GM19324 (cell line): ENCODE results near the gene PHF21A.
"Not testable (repeated sequence)": the region's sequence is repeated elsewhere in the genome, so short reads cannot be mapped to it uniquely, and the experiment has no call there.

Experiments
- ATAC-seq: cut with Tn5 transposase; IDR thresholded peaks from one replicate; pipeline ENCODE4 v1.9.1; 2021; ENCODE audit warnings: mild to moderate bottlenecking, moderate library complexity; ENCODE audit not compliant: unreplicated experiment, low FRiP score

The PHF21A gene

DNA sequence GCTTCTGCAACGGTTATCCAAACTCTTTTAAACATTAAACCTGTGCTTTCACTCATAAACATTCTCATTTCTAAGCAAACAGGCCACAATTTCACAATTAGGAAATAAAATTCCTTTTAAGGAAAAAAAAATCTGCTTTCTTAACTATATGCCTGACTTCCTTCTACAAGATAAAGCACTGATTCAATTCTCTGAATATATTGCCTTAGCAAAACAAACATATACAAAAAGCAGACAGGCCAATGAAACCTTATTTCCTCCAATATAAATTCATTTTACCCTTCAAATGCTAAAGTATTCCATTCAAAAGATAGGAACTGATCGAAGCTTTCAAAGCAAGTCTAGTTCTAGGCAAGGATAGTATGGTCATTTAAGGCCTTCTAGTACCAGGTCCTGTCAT is 76.7 kb downstream of the PHF21A start:
- no peak for ATAC-seq

DNA sequence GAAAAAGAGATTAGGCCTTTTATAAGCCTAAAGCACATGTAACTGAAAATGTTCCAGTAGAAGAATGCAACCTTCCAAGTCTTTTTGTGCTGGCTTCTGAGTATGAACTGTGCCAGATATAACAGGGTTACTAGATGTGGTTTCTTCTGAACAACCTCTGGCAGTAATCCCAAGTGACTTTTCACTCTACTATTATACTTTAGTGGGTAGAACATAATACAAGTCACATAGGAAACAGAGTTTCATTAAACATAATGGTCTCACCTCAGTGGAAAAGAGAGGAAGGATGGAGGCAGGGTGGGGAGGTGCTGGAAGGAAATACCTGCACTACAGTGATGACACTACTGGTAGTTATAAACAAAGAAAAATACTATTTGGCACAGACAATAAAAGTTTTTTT is 81.3 kb downstream of the PHF21A start:
- no peak for ATAC-seq

GRCh38 chr11:46038529-46038928 is 82.7 kb downstream of the PHF21A start:
- no peak for ATAC-seq

DNA sequence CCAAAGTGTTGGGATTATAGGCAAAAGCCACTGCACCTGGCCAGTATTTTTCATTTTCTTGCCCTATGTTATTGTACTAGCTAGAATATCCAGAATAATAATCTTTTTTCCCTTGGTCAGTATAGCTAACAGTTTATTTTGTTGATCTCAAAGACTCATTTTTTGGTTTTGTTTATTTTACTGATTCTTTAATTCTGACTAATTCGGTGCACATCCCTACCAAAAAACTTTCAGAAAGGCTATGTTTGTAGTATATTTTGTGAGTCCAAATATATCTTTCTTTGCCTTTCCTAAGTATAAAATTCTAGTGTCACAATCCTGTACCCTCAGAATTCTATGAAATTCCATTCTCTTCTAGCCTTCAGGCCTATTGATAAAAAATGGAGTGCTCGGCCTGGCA is 84.3 kb downstream of the PHF21A start:
- ATAC-seq, result no peak

- no peak for ATAC-seq
Measured at GRCh38 chr11:46036009-46036408, 85.2 kb downstream of the PHF21A start.

DNA sequence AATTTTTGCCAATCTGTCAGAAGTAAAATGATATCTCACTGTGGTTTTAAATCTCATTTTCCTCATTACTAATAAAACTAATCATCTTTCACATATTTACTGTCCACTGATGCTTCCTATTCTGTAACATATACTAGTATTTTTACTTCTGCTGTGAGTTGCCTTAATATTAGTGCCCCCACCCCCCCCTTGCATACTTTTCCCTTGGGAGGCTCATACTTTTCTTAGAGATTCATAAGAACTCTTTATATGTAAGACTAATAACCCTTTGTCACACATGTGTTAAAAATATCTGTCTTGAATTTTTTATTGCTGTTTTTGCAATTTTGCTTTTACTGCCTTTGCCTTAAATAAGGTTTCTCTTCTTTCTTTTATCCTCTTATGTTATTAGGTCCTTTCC is 87.2 kb downstream of the PHF21A start:
- no peak for ATAC-seq

DNA sequence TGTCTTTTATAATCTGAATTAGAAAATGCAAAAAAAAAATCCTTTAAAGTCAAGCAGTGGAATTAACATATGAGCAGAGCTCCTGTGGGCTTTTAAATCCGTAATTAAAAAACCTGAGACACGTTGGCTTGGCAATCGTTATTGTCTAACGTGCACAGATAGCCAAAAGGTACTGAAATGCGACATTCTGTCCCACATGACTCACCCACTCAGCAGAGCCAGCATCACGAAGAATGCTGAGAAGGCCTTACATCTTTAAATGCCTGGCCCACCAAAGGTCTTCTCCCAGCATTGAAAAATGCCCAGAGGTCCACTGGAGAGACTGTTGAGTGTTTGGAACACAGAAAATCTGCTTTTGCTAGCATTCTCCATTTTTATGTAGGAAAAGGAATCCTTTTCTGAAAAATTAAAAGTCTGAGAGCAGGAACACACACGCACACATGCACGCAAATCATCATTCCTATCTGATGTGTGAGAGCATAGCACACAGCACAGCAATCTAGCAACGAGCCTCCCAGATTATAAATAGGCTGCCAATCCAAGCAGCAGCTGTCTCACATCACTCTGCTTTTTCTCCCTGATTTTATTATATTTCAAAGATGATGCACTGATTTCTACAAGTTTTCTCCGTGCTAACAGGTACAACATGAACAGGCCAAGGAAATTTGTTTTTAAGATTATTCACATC is 94.5 kb downstream of the PHF21A start:
- ATAC-seq, result no peak

- no peak for ATAC-seq
Measured at GRCh38 chr11:46020084-46020599, 101.1 kb downstream of the PHF21A start.

DNA sequence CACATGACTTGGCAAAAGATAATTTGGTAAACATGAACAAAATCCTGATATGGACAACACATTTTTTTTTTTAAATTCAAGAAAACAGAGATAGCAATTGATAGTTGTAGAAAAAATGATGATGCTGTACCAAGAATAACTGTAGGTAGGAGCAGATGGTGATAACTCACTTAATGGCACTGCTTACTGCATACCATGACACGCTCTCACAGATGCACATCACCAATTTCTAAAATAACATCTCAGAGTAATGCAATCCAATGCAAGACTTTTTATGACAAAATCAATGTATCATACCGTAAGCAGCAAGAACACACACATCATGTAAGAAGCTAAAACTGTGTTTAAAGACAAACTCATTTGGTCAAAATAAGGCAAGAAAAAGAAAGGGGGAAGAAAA is 102.6 kb downstream of the PHF21A start:
- ATAC-seq, result no peak

DNA sequence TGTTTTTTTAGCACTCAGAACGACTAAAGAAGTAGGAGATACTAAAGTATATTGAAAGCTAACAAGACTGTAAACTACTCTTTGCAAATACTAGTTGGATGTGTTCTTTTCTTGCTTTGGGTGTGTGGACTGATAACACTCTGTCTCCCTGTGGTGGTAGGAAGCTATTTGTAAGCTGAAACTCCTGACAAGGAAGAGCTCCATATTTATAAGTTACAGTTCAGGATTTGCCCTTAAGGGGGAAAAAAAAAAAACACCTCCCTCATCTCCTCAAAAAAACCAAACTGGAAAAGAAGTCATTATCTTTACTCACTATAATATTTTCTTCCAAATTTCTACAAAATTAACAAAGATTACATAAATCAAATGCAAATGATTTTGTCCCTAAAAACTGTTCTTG is 103.9 kb downstream of the PHF21A start:
- ATAC-seq, result no peak

DNA sequence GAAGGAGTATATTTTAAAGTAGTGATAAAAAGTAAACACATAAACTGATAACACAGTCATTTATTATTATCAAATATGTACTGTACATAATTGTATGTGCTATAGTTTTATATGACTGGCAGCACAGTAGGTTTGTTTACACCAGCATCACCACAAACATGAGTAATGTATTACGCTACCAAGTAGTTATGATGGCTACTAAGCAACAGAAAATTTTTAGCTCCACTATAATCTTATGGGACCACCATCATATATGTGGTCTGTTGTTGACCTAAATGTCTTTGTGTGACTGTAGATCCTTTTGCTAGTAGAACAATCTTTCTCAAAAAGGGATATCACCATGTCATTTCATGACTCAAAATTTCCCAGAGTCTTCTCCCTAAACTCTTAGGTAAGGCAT is 105.3 kb downstream of the PHF21A start:
- ATAC-seq, result no peak

DNA sequence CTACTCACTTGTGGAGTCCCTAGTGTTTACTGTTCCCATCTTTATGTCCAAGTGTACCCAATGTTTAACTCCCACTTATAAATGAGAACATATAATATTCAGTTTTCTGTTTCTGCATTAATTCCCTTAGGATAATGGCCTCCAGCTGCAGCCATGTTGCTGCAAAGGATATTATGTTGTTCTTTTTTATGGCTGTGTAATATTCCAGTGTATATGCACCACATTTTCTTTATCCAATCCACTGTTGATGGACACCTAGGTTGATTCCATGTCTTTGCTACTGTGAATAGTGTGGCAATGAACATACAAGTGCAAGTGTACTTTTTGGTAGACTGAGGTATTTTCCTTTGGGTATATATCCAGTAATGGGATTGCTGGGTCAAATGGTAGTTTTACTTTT is 107.1 kb downstream of the PHF21A start:
- not testable (repeated sequence) for ATAC-seq

- ATAC-seq, result no peak
Measured at GRCh38 chr11:46012185-46012584, 109.1 kb downstream of the PHF21A start.

- ATAC-seq, result no peak
Measured at GRCh38 chr11:46010100-46010499, 111.2 kb downstream of the PHF21A start.

GRCh38 chr11:46009647-46010046 is 111.6 kb downstream of the PHF21A start:
- no peak for ATAC-seq

DNA sequence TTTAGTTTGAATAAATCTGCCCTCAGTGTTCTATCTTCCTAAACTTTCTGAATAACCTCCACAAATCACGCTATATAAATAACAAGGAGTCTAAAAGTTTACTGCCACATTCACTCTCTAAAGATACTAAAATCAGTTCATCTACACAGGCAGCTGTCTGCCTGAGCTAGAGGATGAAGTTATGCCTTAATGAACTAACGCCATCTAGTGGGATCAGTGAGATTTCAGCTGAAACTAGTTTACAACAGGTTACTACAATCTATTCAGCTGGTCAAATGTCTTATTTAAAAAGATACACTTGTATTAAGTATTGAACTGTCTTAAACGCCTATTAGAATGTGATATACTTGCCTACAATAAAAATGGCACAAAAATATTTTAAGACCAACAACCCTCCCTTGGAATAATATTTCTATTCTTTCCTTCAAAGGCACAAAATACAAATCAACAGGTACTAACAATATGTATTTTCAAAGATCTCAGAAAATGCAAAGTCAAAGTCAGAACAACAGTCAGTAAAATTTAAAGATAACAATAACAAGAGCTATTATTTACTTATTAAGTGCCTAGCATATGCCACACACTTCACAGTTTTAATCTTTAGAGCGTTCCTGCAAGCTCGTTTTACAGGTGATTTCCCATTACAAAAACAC is 114.7 kb downstream of the PHF21A start:
- no peak for ATAC-seq

DNA sequence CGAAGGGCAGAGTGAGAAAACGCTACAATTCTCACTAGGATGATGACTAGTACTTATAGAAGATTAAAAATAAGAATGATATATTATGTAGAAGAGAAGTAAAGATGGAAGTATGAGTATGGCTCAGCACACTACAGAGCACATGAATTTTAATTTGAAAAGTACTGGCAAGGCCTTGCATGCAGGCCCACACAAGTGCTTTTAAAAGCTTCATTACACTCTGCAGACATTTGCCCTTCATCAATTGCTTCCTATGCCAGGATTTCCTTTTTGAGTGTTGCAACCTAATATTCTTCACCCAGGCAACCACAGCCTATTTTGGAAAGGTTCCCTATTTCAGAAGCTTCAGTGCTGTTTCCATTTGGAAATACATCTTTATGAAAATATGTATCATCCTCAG is 117.7 kb downstream of the PHF21A start:
- no peak for ATAC-seq

DNA sequence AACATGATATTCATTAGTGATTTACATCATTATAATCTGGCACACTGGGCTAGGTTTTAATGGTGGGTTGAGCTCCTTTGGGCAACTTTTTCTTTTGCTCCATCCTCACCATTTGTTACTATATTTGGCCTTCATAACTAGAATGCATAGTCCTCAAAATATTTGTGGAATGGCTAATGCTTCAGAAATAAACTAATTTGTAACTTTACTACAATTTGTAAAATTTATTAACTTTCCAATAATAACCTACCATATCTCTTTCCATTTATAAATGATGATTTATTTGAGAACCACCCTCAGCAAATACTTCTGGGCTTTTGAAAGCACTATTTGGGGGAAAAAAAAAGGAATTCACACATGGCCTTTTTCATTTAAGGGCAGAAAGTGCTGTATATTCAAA is 119.1 kb downstream of the PHF21A start:
- ATAC-seq, result no peak

GRCh38 chr11:46001448-46001914 is 119.8 kb downstream of the PHF21A start:
- ATAC-seq, result no peak

GRCh38 chr11:45997599-45997998 is 123.7 kb downstream of the PHF21A start:
- ATAC-seq, result no peak

DNA sequence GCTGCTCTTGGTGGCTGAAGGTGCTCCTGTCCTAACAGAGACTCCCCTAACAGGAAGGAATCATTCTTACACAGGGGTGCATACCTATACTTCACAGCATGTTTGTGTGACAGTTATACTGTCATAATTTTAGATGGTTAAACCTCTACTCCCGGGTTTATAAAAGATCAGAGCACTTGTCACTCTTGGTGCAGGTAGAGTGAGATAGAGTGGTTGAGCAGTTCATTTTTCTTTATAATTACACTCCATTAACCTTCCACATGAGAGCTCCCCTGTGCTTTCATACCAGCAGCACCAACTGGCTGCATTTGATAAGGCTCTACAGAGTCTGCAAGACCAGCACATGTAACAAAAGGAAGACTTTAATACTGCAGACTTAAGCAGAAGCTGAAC is 125.9 kb downstream of the PHF21A start:
- ATAC-seq, result no peak
